HAP-1 (cell line): Measurements from ENCODE around the gene MSRB1.
A peak's percentile ranks its signal among the peaks of the same experiment; 100 is the strongest.

ENCODE experiments used
- DNase-seq, 2 experiments: peaks; one replicate each; pipeline ENCODE4 v3.0.0-alpha.2; 2016 to 2020; ENCODE audit warnings: low spot score in 2 of 2
- H3K27me3 ChIP-seq: fragments of 250-450 bp; sonication (Bioruptor Pico); 2 replicates; pipeline ENCODE4 v1.5.1; 2020; ENCODE audit warnings: low read depth, mild to moderate bottlenecking, moderate library complexity
- H3K36me3 ChIP-seq: fragments of 250-450 bp; sonication (Bioruptor Pico); replicated peaks from 2 replicates; pipeline ENCODE4 v1.5.1; 2020; ENCODE audit warnings: mild to moderate bottlenecking
- H3K4me1 ChIP-seq: fragments of 250-450 bp; sonication (Bioruptor Pico); 2 replicates; pipeline ENCODE4 v1.5.1; 2020; ENCODE audit warnings: mild to moderate bottlenecking
- H3K4me3 ChIP-seq: fragments of 250-450 bp; sonication (Bioruptor Pico); 2 replicates; pipeline ENCODE4 v1.5.1; 2020; ENCODE audit warnings: mild to moderate bottlenecking, moderate library complexity
- H3K9me3 ChIP-seq: fragments of 250-450 bp; sonication (Bioruptor Pico); 2 replicates; pipeline ENCODE4 v1.5.1; 2020; ENCODE audit warnings: mild to moderate bottlenecking, moderate library complexity
- in situ Hi-C: fragments of 300-500 bp; cut with MboI; formaldehyde crosslinking; loops from 3 replicates; pipeline ENCODE4 v1.14.3; 2020; ENCODE audit warnings: low sequenced_read_pairs, inconsistent platforms, mixed read lengths

Gene MSRB1

DNA sequence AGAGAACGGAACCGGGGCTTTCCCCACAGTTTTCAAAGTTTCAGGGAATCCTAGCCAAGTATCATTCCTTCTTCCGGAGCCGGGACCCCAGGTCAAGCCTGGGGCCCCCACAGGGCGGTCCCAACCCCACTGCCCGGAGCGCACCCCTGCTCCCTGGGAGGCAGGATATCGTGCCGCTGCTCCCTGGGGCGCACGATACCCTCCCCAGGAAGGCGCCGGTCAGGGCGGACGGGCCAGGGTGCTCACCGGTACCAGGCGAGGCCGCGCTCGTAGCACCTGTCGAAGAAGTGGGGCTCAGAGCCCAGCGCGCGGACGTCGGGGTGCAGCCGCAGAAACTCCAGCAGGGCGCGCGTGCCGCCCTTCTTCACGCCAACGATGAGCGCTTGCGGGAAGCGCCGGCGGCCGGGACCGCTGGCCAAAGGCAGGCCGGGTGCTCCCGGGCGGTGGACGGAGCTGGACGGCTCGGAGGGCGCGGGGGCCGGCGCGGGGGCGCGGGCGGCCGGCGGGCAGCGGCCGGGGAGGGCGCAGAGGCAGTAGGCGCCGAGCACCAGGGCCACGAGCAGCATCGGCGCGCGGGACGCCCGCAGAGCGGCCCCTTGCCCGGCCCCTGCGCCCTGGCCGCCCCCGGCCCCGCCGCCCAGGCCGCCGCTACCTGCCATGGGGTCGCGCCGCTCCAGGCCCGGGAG lies 25.2 kb downstream of the MSRB1 start:
- peaks cover 39% of the 10 kb centered on the region for H3K27me3 ChIP-seq
- no peak for DNase-seq
- in situ Hi-C loops: no loop called here
- H3K9me3 ChIP-seq: no peaks in the 10 kb centered on the region; the same call in 1 of the 2 replicates
- H3K36me3 ChIP-seq: no peaks in the 10 kb centered on the region
- H3K4me1 ChIP-seq: peaks cover 7% of the 10 kb centered on the region
- H3K4me3 ChIP-seq: no peak overlapping the region

GRCh38 chr16:1917056-1917664 lies 25.8 kb downstream of the MSRB1 start:
- in situ Hi-C loops: no loop called here
- DNase-seq: no peak
- Histone ChIP-seq H3K4me1 (peaks cover 7% of the 10 kb centered on the region), H3K9me3 (no peaks in the 10 kb centered on the region), H3K36me3 (no peaks in the 10 kb centered on the region), H3K4me3 (no peak overlapping the region), H3K27me3 (peaks cover 39% of the 10 kb centered on the region)

DNA sequence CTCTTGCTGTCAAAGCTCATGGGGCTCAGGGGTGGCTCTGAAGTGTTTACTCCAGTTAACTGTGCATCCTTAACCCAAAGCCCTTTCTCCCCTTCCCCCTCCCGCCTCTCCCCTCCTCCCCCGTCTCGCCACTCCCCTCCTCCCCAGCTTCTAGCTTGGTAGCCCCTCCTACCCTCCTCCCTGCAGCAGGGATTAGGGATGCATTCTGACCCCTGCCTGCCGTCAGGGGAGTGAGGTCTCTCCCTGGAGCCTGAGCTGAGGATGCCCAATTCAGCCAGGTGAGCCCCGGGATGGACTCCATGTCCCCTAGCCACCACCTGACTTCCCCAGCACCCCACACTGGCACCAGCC lies 26.4 kb downstream of the MSRB1 start:
- peaks cover 39% of the 10 kb centered on the region for H3K27me3 ChIP-seq

GRCh38 chr16:1915732-1916639 lies 27.0 kb downstream of the MSRB1 start:
- peaks cover 35% of the 10 kb centered on the region for H3K27me3 ChIP-seq
- no peak overlapping the region for H3K4me3 ChIP-seq
- H3K9me3 ChIP-seq: no peaks in the 10 kb centered on the region
- in situ Hi-C loops: no loop called here
- no peak for DNase-seq
- H3K4me1 ChIP-seq: peaks cover 4% of the 10 kb centered on the region; the same call in 1 of the 2 replicates
- no peaks in the 10 kb centered on the region for H3K36me3 ChIP-seq

More for the DNA sequence above, 26.4 kb downstream of the MSRB1 start:
- no peak for DNase-seq
- in situ Hi-C loops: no loop called here
- Histone ChIP-seq H3K9me3 (no peaks in the 10 kb centered on the region), H3K4me1 (peaks cover 7% of the 10 kb centered on the region), H3K36me3 (no peaks in the 10 kb centered on the region), H3K4me3 (no peak overlapping the region)

DNA sequence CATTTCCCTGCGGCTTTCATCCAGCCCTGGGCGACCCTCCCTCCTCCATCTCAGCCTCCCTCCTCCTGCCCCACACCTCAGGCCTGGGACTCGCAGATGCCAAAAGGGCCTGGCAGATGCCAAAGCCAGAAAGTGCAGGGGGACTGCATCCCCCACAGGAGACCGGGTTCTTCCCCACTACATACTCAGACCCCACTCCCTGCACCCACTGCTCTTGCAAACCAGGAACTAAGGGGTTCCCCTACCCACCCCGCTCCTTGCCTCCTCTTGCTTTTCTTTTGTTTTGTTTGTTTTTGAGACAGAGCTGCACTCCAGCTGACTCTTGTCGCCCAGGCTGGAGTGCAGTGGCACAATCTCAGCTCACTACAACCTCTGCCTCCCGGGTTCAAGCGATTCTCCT lies 28.0 kb downstream of the MSRB1 start:
- no peak overlapping the region for H3K4me3 ChIP-seq
- in situ Hi-C loops: no loop called here
- no peak for DNase-seq
- H3K27me3 ChIP-seq: peaks cover 29% of the 10 kb centered on the region
- no peaks in the 10 kb centered on the region for H3K9me3 ChIP-seq
- H3K4me1 ChIP-seq: no peaks in the 10 kb centered on the region
- H3K36me3 ChIP-seq: no peaks in the 10 kb centered on the region

GRCh38 chr16:1914084-1914608 lies 28.9 kb downstream of the MSRB1 start:
- Histone ChIP-seq H3K4me1 (no peaks in the 10 kb centered on the region), H3K4me3 (no peak overlapping the region), H3K36me3 (no peaks in the 10 kb centered on the region), H3K27me3 (peaks cover 22% of the 10 kb centered on the region), H3K9me3 (no peaks in the 10 kb centered on the region)
- no peak for DNase-seq
- in situ Hi-C loops: no loop called here

DNA sequence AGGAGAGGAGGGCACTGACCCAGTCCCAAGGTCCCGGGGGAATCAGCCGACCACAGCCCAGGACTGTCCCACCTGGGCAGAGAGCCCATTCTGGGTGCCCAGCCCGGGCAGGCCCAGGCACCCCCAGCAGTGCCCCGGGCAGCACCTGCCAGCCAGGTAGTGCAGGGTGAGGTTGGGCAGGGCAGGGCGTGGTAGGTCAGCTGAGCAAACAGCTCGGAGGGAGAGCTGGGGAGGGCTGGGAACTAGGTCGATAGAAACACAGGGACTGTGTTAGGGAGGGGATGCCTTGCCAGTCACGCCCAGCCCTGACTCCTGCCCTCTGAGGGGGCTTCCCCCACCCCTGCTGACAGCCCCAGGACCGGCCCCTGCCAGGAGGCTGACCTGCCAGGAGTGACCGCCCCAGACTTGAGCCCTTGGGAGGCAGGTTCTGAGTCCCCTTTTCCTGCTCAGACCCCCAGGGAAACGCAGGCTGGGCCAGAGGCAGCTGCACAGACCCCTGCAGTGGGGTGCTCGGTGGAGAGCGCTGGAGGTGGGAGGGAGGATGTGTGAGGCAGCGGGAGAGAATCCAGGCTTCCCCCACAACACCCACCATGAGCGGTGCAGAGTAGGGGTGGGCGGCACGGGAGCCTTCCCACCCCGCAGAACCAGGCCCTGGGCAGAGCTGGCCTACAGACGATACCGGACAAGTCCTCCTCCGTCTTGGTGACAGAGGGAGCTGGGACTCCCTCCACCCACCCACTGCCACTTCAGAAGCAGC lies 29.5 kb downstream of the MSRB1 start:
- in situ Hi-C loops: no loop called here
- H3K4me3 ChIP-seq: no peak overlapping the region
- H3K4me1 ChIP-seq: no peaks in the 10 kb centered on the region
- no peaks in the 10 kb centered on the region for H3K36me3 ChIP-seq
- DNase-seq: no peak
- no peaks in the 10 kb centered on the region for H3K9me3 ChIP-seq
- H3K27me3 ChIP-seq: peaks cover 16% of the 10 kb centered on the region

- Histone ChIP-seq H3K4me1 (no peaks in the 10 kb centered on the region), H3K4me3 (no peak overlapping the region)
- in situ Hi-C loops: no loop called here
Measured at GRCh38 chr16:1912215-1912543, 30.8 kb downstream of the MSRB1 start.

GRCh38 chr16:1911467-1912214 lies 31.4 kb downstream of the MSRB1 start:
- Histone ChIP-seq H3K36me3 (no peaks in the 10 kb centered on the region), H3K9me3 (no peaks in the 10 kb centered on the region), H3K27me3 (0 out of 2 replicates have a peak, but pooled peaks cover 4% of the 10 kb centered on the region), H3K4me1 (no peaks in the 10 kb centered on the region), H3K4me3 (no peak overlapping the region)
- no peak for DNase-seq
- in situ Hi-C loops: no loop called here

More at GRCh38 chr16:1912215-1912543, 30.8 kb downstream of the MSRB1 start:
- Histone ChIP-seq H3K36me3 (no peaks in the 10 kb centered on the region), H3K27me3 (peaks cover 9% of the 10 kb centered on the region), H3K9me3 (no peaks in the 10 kb centered on the region)
- no peak for DNase-seq

DNA sequence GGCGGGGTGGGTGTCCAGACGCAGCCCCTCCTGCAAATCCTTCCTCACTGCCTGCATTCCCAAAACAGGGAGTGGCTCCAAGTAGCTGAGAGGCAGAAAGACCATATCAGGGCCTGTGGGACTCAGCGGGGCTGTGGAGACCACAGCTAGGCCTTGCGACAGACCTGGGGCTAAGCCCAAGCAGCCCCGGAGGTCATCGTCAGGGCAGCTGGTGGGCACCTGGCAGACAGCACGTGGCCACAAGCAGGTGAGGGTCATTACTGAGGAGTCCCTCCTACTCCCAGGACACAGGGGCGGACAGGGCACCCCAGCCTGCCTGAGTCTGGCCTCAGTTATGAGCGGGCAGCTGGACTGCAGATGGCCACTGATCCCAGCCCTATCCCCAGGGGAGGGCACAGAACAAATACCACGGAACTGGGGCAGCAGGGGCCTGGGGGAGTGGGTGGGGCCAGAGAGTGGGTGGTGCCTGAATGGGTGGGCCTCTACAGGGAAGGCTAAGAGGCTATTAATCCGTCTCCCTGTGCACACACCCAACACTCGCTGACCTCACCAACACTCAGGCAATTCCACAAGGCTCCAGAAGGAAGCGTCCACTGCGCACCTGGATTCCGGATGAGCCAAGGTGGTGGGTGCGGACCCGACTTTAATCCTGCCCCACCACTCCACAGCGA lies 33.3 kb downstream of the MSRB1 start:
- Histone ChIP-seq H3K4me3 (no peak overlapping the region), H3K36me3 (no peaks in the 10 kb centered on the region), H3K9me3 (no peaks in the 10 kb centered on the region), H3K4me1 (no peaks in the 10 kb centered on the region), H3K27me3 (no peaks in the 10 kb centered on the region)
- in situ Hi-C loops: no loop called here
- peak in 1 of 2 experiments; percentile 73 for DNase-seq

- Histone ChIP-seq H3K27me3 (no peaks in the 10 kb centered on the region), H3K36me3 (no peaks in the 10 kb centered on the region), H3K4me3 (no peak overlapping the region), H3K9me3 (no peaks in the 10 kb centered on the region), H3K4me1 (no peaks in the 10 kb centered on the region)
- no peak for DNase-seq
- in situ Hi-C loops: no loop called here
Measured at GRCh38 chr16:1908983-1909382, 34.0 kb downstream of the MSRB1 start.

- Histone ChIP-seq H3K4me1 (no peaks in the 10 kb centered on the region), H3K9me3 (no peaks in the 10 kb centered on the region), H3K27me3 (no peaks in the 10 kb centered on the region), H3K4me3 (no peak overlapping the region), H3K36me3 (no peaks in the 10 kb centered on the region)
- in situ Hi-C loops: no loop called here
- DNase-seq: no peak
Measured at GRCh38 chr16:1908184-1908583, 34.8 kb downstream of the MSRB1 start.
